GM18505 (cell line): Measurements from ENCODE around the gene SPEG.

Experiments
- ATAC-seq: cut with Tn5 transposase; IDR thresholded peaks from one replicate; pipeline ENCODE4 v1.9.1; 2021; ENCODE audit not compliant: unreplicated experiment
- POLR2A ChIP-seq: IDR thresholded peaks from 4 replicates; pipeline ENCODE4 v1.6.1; 2011; ENCODE audit warnings: borderline replicate concordance; ENCODE audit not compliant: insufficient read depth, insufficient read length; ENCODE audit errors: extremely low read depth

The SPEG gene

GRCh38 chr2:219410390-219410789 is 24.3 kb upstream of the SPEG start:
- no peak for TF ChIP-seq POLR2A
- ATAC-seq, result no peak

- no peak for ATAC-seq
- TF ChIP-seq POLR2A, result no peak
These were observed 19.8 kb upstream of the SPEG start for GRCh38 chr2:219414857-219415256.

GRCh38 chr2:219415580-219416234 is 18.9 kb upstream of the SPEG start:
- TF ChIP-seq POLR2A, result no peak
- ATAC-seq, result no peak

GRCh38 chr2:219416235-219416602 is 18.4 kb upstream of the SPEG start:
- ATAC-seq, result no peak
- TF ChIP-seq POLR2A, result no peak

GRCh38 chr2:219416938-219417337 is 17.7 kb upstream of the SPEG start:
- TF ChIP-seq POLR2A, result no peak
- no peak for ATAC-seq

GRCh38 chr2:219417374-219417773 is 17.3 kb upstream of the SPEG start:
- TF ChIP-seq POLR2A, result no peak
- ATAC-seq, result no peak

GRCh38 chr2:219418155-219419011 is 16.3 kb upstream of the SPEG start, which contains the start of gene DES:
DES (plus strand) TSS chr2:219418377; CDS start chr2:219418463, 86 bp downstream.
- ATAC-seq, result no peak
- no peak for TF ChIP-seq POLR2A

GRCh38 chr2:219419012-219419324 is 15.7 kb upstream of the SPEG start:
- no peak for ATAC-seq
- TF ChIP-seq POLR2A, result no peak

GRCh38 chr2:219419331-219420197 is 15.1 kb upstream of the SPEG start:
- no peak for TF ChIP-seq POLR2A
- no peak for ATAC-seq

- ATAC-seq, result no peak
- TF ChIP-seq POLR2A, result no peak
These were observed 14.0 kb upstream of the SPEG start for GRCh38 chr2:219420687-219421086.

GRCh38 chr2:219421323-219421722 is 13.3 kb upstream of the SPEG start:
- no peak for TF ChIP-seq POLR2A
- no peak for ATAC-seq

- TF ChIP-seq POLR2A, result no peak
- no peak for ATAC-seq
These were observed 11.6 kb upstream of the SPEG start for GRCh38 chr2:219422952-219423534.
